ENCODE results near the gene SEPTIN1.
A peak's percentile ranks its signal among the peaks of the same experiment; 100 is the strongest.
"Not testable (repeated sequence)": the region's sequence is repeated elsewhere in the genome, so short reads cannot be mapped to it uniquely, and the experiment has no call there.

SEPTIN1 gene

DNA sequence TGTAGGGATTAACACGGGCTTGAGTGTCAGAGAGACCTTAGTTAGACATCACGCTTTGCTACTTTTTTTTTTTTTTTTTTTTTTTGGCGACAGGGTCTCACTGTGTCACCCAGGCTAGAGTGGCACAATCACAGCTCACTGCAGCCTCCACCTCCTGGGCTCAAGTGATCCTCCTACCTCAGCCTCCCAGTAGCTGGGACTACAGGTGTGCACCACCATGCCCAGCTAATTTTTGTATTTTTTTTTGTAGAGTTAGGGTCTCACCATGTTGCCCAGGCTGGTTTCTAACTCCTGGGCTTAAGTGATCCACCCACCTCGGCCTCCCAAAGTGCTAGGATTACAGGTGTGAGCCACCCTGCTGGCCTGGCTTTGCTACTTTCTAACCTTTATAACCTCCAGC is 14.3 kb upstream of the SEPTIN1 start:
- H3K9me3 ChIP-seq (ENCODE audit: control insufficient read depth, insufficient read depth, low read depth, low read length); H3K27ac ChIP-seq (ENCODE audit: extremely low read depth, low read depth, low read length): not testable (repeated sequence)
- Histone ChIP-seq H3K36me3 (ENCODE audit: control insufficient read depth in 2 of 2, insufficient read depth in 1 of 2, low read length in 2 of 2) (peaks cover 0 to 27% of the 10 kb centered on the region in 2 experiments; a peak in 2 of 3 replicates), H3K4me1 (ENCODE audit: control insufficient read depth, insufficient read depth, low read length) (peaks cover 16% of the 10 kb centered on the region), H3K4me3 (ENCODE audit: low read depth, low read length) (peak overlapping the region; percentile 71; the same call in 1 of the 2 replicates)
- peak; percentile 59; the same call in 1 of the 2 replicates for TF ChIP-seq SCRT1 (tag by site-specific recombination; IDR thresholded peaks at IDR 0.05; ENCODE audit: borderline replicate concordance)
- TF ChIP-seq, protein P1, sequence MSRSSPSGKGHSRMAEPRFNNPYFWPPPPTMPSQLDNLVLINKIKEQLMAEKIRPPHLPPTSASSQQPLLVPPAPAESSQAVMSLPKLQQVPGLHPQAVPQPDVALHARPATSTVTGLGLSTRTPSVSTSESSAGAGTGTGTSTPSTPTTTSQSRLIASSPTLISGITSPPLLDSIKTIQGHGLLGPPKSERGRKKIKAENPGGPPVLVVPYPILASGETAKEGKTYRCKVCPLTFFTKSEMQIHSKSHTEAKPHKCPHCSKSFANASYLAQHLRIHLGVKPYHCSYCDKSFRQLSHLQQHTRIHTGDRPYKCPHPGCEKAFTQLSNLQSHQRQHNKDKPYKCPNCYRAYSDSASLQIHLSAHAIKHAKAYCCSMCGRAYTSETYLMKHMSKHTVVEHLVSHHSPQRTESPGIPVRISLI (tag by site-specific recombination; IDR thresholded peaks at IDR 0.05) = peak; percentile 79; the same call in 1 of the 2 replicates
- POLR2A ChIA-PET = interaction anchor here (0.6 to 3.2 kb wide), 8 partner anchors 12 to 315 kb away, joined by 3 to 44 read pairs (median 16); partner anchors contain the start of genes CD2BP2, SEPTIN1, TBC1D10B and ZNF771
- CTCF ChIA-PET = interaction anchor here (0.6 to 3.3 kb wide), 6 partner anchors 11 to 298 kb away, joined by 3 to 27 read pairs (median 4); partner anchors contain the start of genes DCTPP1 and ZNF771

DNA sequence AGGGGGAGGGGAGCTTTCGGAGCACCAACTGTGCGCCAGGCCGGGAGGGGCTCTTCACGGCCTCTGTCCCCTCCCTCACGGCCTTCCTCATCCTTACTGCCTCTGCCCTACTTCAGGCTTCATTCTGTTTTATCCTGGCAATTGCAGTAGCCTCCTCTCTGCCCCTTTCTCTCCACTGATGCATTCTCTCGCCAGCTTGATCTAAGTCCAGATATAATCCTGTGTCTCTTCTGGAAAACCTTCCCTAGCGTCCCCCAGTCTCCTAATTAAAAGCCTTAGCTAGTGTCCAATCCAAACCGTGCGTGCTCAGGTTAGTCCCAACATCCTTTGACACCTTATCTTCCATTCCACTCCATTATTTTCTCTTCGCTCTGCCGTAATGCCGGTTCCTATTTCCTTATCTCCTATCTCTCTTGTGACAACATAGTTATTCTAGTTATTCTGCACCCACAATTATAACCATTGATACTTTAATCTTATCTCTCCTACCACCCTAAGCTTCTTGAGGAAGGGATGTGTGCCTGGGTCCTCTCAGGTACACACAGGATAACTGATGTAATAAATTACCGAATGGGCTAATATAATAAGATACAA is 13.7 kb upstream of the SEPTIN1 start:
- H3K9me3 ChIP-seq (ENCODE audit: control insufficient read depth, insufficient read depth, low read depth, low read length) = no peaks in the 10 kb centered on the region
- H3K4me1 ChIP-seq (ENCODE audit: control insufficient read depth, insufficient read depth, low read length) = peaks cover 16% of the 10 kb centered on the region
- peak overlapping the region; percentile 71 for H3K4me3 ChIP-seq (ENCODE audit: low read depth, low read length)
- ChIA-PET POLR2A (interaction anchor here (1.0 to 3.2 kb wide), 12 partner anchors 10 to 331 kb away, joined by 3 to 44 read pairs (median 12); partner anchors contain the start of genes ALDOA, CD2BP2, SEPTIN1 and TBC1D10B), CTCF (interaction anchor here (0.6 to 3.3 kb wide), 10 partner anchors 11 to 298 kb away, joined by 3 to 27 read pairs (median 5); partner anchors contain the start of genes DCTPP1, TBC1D10B and ZNF771)
- H3K27ac ChIP-seq (ENCODE audit: extremely low read depth, low read depth, low read length) = peak overlapping the region; percentile 84
- H3K36me3 ChIP-seq (ENCODE audit: control insufficient read depth in 2 of 2, insufficient read depth in 1 of 2, low read length in 2 of 2) = peaks cover 0 to 27% of the 10 kb centered on the region in 2 experiments; a peak in 2 of 3 replicates
- TF ChIP-seq TRIM28 (IDR thresholded peaks at IDR 0.05; ENCODE audit: borderline replicate concordance, low read length) = peak; percentile 84; the same call in 1 of the 2 replicates
- no peak for TF ChIP-seq ZNF529 (tag by site-specific recombination; IDR thresholded peaks at IDR 0.05; ENCODE audit: insufficient replicate concordance)
- TF ChIP-seq, protein P2, sequence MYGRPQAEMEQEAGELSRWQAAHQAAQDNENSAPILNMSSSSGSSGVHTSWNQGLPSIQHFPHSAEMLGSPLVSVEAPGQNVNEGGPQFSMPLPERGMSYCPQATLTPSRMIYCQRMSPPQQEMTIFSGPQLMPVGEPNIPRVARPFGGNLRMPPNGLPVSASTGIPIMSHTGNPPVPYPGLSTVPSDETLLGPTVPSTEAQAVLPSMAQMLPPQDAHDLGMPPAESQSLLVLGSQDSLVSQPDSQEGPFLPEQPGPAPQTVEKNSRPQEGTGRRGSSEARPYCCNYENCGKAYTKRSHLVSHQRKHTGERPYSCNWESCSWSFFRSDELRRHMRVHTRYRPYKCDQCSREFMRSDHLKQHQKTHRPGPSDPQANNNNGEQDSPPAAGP (tag by site-specific recombination; IDR thresholded peaks at IDR 0.05) = peak; percentile 11; the same call in 1 of the 2 replicates
- TF ChIP-seq ZNF623 (tag by site-specific recombination; IDR thresholded peaks at IDR 0.05) = no peak
- TF ChIP-seq ZNF146 (tag by site-specific recombination; IDR thresholded peaks at IDR 0.05) = 0 out of 2 replicates have a peak, but pooled peaks have one; percentile 40
- TF ChIP-seq ZNF335 (tag by site-specific recombination; conservative IDR thresholded peaks at IDR 0.05) = peak; percentile 99
- TF ChIP-seq, protein P3, sequence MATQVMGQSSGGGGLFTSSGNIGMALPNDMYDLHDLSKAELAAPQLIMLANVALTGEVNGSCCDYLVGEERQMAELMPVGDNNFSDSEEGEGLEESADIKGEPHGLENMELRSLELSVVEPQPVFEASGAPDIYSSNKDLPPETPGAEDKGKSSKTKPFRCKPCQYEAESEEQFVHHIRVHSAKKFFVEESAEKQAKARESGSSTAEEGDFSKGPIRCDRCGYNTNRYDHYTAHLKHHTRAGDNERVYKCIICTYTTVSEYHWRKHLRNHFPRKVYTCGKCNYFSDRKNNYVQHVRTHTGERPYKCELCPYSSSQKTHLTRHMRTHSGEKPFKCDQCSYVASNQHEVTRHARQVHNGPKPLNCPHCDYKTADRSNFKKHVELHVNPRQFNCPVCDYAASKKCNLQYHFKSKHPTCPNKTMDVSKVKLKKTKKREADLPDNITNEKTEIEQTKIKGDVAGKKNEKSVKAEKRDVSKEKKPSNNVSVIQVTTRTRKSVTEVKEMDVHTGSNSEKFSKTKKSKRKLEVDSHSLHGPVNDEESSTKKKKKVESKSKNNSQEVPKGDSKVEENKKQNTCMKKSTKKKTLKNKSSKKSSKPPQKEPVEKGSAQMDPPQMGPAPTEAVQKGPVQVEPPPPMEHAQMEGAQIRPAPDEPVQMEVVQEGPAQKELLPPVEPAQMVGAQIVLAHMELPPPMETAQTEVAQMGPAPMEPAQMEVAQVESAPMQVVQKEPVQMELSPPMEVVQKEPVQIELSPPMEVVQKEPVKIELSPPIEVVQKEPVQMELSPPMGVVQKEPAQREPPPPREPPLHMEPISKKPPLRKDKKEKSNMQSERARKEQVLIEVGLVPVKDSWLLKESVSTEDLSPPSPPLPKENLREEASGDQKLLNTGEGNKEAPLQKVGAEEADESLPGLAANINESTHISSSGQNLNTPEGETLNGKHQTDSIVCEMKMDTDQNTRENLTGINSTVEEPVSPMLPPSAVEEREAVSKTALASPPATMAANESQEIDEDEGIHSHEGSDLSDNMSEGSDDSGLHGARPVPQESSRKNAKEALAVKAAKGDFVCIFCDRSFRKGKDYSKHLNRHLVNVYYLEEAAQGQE (tag by site-specific recombination; IDR thresholded peaks at IDR 0.05) = no peak
- TF ChIP-seq, protein P4, sequence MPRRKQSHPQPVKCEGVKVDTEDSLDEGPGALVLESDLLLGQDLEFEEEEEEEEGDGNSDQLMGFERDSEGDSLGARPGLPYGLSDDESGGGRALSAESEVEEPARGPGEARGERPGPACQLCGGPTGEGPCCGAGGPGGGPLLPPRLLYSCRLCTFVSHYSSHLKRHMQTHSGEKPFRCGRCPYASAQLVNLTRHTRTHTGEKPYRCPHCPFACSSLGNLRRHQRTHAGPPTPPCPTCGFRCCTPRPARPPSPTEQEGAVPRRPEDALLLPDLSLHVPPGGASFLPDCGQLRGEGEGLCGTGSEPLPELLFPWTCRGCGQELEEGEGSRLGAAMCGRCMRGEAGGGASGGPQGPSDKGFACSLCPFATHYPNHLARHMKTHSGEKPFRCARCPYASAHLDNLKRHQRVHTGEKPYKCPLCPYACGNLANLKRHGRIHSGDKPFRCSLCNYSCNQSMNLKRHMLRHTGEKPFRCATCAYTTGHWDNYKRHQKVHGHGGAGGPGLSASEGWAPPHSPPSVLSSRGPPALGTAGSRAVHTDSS (tag by site-specific recombination; IDR thresholded peaks at IDR 0.05) = peak; percentile 79
- TF ChIP-seq, protein P5, sequence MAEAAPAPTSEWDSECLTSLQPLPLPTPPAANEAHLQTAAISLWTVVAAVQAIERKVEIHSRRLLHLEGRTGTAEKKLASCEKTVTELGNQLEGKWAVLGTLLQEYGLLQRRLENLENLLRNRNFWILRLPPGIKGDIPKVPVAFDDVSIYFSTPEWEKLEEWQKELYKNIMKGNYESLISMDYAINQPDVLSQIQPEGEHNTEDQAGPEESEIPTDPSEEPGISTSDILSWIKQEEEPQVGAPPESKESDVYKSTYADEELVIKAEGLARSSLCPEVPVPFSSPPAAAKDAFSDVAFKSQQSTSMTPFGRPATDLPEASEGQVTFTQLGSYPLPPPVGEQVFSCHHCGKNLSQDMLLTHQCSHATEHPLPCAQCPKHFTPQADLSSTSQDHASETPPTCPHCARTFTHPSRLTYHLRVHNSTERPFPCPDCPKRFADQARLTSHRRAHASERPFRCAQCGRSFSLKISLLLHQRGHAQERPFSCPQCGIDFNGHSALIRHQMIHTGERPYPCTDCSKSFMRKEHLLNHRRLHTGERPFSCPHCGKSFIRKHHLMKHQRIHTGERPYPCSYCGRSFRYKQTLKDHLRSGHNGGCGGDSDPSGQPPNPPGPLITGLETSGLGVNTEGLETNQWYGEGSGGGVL (tag by site-specific recombination; IDR thresholded peaks at IDR 0.05) = no peak
- TF ChIP-seq ZBTB17 (tag by site-specific recombination; IDR thresholded peaks at IDR 0.05) = peak; percentile 89
- no peak for TF ChIP-seq ZNF350 (tag by site-specific recombination; IDR thresholded peaks at IDR 0.05)
- TF ChIP-seq ZNF555 (tag by site-specific recombination; conservative IDR thresholded peaks at IDR 0.05) = no peak
- 0 out of 2 replicates have a peak, but pooled peaks have one; percentile 18 for TF ChIP-seq ZNF416 (tag by site-specific recombination; IDR thresholded peaks at IDR 0.05)
- TF ChIP-seq, protein P6, sequence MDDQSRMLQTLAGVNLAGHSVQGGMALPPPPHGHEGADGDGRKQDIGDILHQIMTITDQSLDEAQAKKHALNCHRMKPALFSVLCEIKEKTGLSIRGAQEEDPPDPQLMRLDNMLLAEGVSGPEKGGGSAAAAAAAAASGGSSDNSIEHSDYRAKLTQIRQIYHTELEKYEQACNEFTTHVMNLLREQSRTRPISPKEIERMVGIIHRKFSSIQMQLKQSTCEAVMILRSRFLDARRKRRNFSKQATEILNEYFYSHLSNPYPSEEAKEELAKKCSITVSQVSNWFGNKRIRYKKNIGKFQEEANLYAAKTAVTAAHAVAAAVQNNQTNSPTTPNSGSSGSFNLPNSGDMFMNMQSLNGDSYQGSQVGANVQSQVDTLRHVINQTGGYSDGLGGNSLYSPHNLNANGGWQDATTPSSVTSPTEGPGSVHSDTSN (CRISPR knock-in tag; IDR thresholded peaks at IDR 0.05) = no peak
- TF ChIP-seq ZNF654 (tag by site-specific recombination; IDR thresholded peaks at IDR 0.05; ENCODE audit: low read depth) = no peak
- no peak for TF ChIP-seq ZNF610 (tag by site-specific recombination; IDR thresholded peaks at IDR 0.05; ENCODE audit: borderline replicate concordance)
- TF ChIP-seq BCL11A (tag by site-specific recombination; IDR thresholded peaks at IDR 0.05; ENCODE audit: low read depth) = no peak; the same call in 1 of the 2 replicates
- TF ChIP-seq SP2 (tag by site-specific recombination; IDR thresholded peaks at IDR 0.05) = 0 out of 2 replicates have a peak, but pooled peaks have one; percentile 18

Data from HEK293 (cell line).